B cell (primary cell): ENCODE data around the gene COBLL1. TPM values are rescaled to one million over a fixed set of nuclear protein-coding genes. Genes with fewer than 3 reads are reported as not detected.

Experiments used
- ATAC-seq: fragments of 200-7000 bp; cut with Tn5 transposase; one replicate; pipeline ENCODE4 v1.10.0; 2021; ENCODE audit warnings: low read depth, mild to moderate bottlenecking, moderate number of reproducible peaks, moderate library complexity
- CTCF ChIA-PET: fragments of 350-600 bp; sonication (Branson Sonifier 250); formaldehyde crosslinking; loops from one replicate; lab custom pipeline; 2021; ENCODE audit warnings: antibody characterized with exemption, inconsistent platforms; lab: Charles Lee
- POLR2A ChIA-PET: fragments of 350-600 bp; sonication (Branson Sonifier 250); formaldehyde crosslinking; loops from one replicate; lab custom pipeline; 2021; ENCODE audit warnings: antibody characterized with exemption; lab: Charles Lee
- DNase-seq: peaks from one replicate; pipeline ENCODE4 v3.0.0; 2013
- H2AFZ ChIP-seq: 2 replicates; pipeline ENCODE4 v1.6.1; 2012; ENCODE audit warnings: mild to moderate bottlenecking, low read depth, low read length; ENCODE audit not compliant: insufficient read depth, poor library complexity, severe bottlenecking
- H3K27ac ChIP-seq, 2 donors: 1 replicate in 1 of 2; 2 replicates in 1 of 2; pipeline ENCODE4 v1.5.1; 2012 to 2013; ENCODE audit warnings: low read length in 2 of 2, mild to moderate bottlenecking in 2 of 2, moderate library complexity in 1 of 2
- H3K27me3 ChIP-seq, 4 experiments: fragments of 200-600 bp in 1 of 4; sonication (generic) in 1 of 4; replicated peaks in 1 of 4; 1 replicate in 2 of 4; 2 replicates in 2 of 4; pipeline versions ENCODE4 v1.6.1 to v1.7.0; 2013 to 2016; ENCODE audit warnings: low read length in 3 of 4, mild to moderate bottlenecking in 2 of 4, mixed read lengths in 1 of 4, moderate library complexity in 1 of 4; ENCODE audit not compliant: insufficient read depth in 4 of 4, control insufficient read depth in 3 of 4; ENCODE audit errors: control extremely low read depth in 1 of 4
- H3K36me3 ChIP-seq, 2 experiments: replicated peaks in 1 of 2; 1 replicate in 1 of 2; 2 replicates in 1 of 2; pipeline versions ENCODE4 v1.6.1 to v1.7.1; 2013; ENCODE audit warnings: low read length in 1 of 2; ENCODE audit not compliant: insufficient read depth in 2 of 2, control insufficient read depth in 1 of 2; ENCODE audit errors: control extremely low read depth in 1 of 2, extremely low read depth in 1 of 2
- H3K4me1 ChIP-seq, 2 donors: fragments of 200-600 bp in 1 of 2; sonication (generic) in 1 of 2; 1 replicate in 1 of 2; 2 replicates in 1 of 2; pipeline versions ENCODE4 v1.5.1 to v1.6.1; 2013 to 2017; ENCODE audit warnings: low read length in 2 of 2; ENCODE audit not compliant: control insufficient read depth in 2 of 2, insufficient read depth in 2 of 2
- H3K4me2 ChIP-seq: replicated peaks from 2 replicates; pipeline ENCODE3; 2012; ENCODE audit warnings: mild to moderate bottlenecking, low read depth, low read length; ENCODE audit not compliant: poor library complexity, severe bottlenecking
- H3K4me3 ChIP-seq, 5 experiments: fragments of 200-600 bp in 1 of 5; sonication (generic) in 1 of 5; 1 replicate in 3 of 5; 2 replicates in 2 of 5; pipeline versions ENCODE4 v1.5.1 to v1.7.0; 2011 to 2016; ENCODE audit warnings: low read length in 4 of 5, mild to moderate bottlenecking in 4 of 5, low read depth in 2 of 5, control low read depth in 1 of 5, moderate library complexity in 1 of 5; ENCODE audit not compliant: insufficient read depth in 1 of 5; ENCODE audit errors: control extremely low read depth in 1 of 5, extremely low read depth in 1 of 5
- H3K79me2 ChIP-seq: fragments of 200-600 bp; sonication (generic); one replicate; pipeline ENCODE4 v1.6.0; 2016; ENCODE audit warnings: low read length; ENCODE audit not compliant: control insufficient read depth, insufficient read depth
- H3K9ac ChIP-seq: fragments of 200-600 bp; sonication (generic); 2 replicates; pipeline ENCODE4 v1.6.1; 2017; ENCODE audit warnings: mild to moderate bottlenecking, low read length, moderate library complexity
- H3K9me3 ChIP-seq, 3 donors: one replicate each; pipeline versions ENCODE4 v1.6.1 to v1.7.1; 2013; ENCODE audit warnings: low read length in 2 of 3; ENCODE audit not compliant: control insufficient read depth in 2 of 3, insufficient read depth in 1 of 3; ENCODE audit errors: control extremely low read depth in 1 of 3
- H4K20me1 ChIP-seq: 2 replicates; pipeline ENCODE4 v1.6.0; 2012; ENCODE audit warnings: mild to moderate bottlenecking, low read length; ENCODE audit not compliant: insufficient read depth, control insufficient read depth, poor library complexity, severe bottlenecking
- H3K27ac Mint-ChIP-seq: one replicate; pipeline ENCODE4 v1.8.0; 2021; ENCODE audit warnings: mixed read lengths
- H3K27me3 Mint-ChIP-seq: one replicate; pipeline ENCODE4 v1.8.0; 2021; ENCODE audit warnings: mixed read lengths
- H3K4me1 Mint-ChIP-seq: one replicate; pipeline ENCODE4 v1.8.0; 2021; ENCODE audit warnings: mixed read lengths
- H3K4me3 Mint-ChIP-seq: one replicate; pipeline ENCODE4 v1.8.0; 2021; ENCODE audit warnings: mixed read lengths
- H3K9me3 Mint-ChIP-seq: one replicate; pipeline ENCODE4 v1.8.0; 2022; ENCODE audit warnings: mixed read lengths; ENCODE audit not compliant: insufficient read depth
- EZH2 ChIP-seq: IDR thresholded peaks from 2 replicates; pipeline ENCODE4 v1.6.1; 2012; ENCODE audit warnings: borderline replicate concordance, low read depth, mild to moderate bottlenecking, moderate library complexity, low read length; ENCODE audit not compliant: insufficient read depth, poor library complexity, severe bottlenecking
- WGBS: methylation state at CpG from one replicate; pipeline ENCODE4 v1.1.5; 2013; ENCODE audit warnings: missing lambda C conversion rate; ENCODE audit not compliant: insufficient coverage; 5-methylcytosine and 5-hydroxymethylcytosine counted together
- intact Hi-C: fragments of 100-400 bp; cut with micrococcal nuclease; formaldehyde crosslinking; loops from one replicate; pipeline ENCODE4 v1.10.0; 2022
- polyA plus RNA-seq: library from polyadenylated mRNA; depleted of rRNA; stranded (reverse); fragments of >200 nt; gene quantifications from 2 replicates; pipeline ENCODE4 v1.2.3, GENCODE V29; 2012
- total RNA-seq, 2 donors: library from RNA; stranded (reverse); fragments of 120-200 nt in 1 of 2; gene quantifications; 1 replicate in 1 of 2; 2 replicates in 1 of 2; pipeline versions ENCODE4 v1.2.3 to v1.2.4, GENCODE V29; 2013 to 2022
- TF ChIP-seq, protein P1 (sequence below): fragments of 200-600 bp; IDR thresholded peaks from one replicate; pipeline ENCODE4 v1.8.0; 2022; ENCODE audit warnings: antibody characterized with exemption, mild to moderate bottlenecking

Gene COBLL1
- total and polyA plus RNA-seq, 2 donors (not counting 1 experiment from before 2014, with no cell fraction given): 45.1 to 234 TPM

DNA sequence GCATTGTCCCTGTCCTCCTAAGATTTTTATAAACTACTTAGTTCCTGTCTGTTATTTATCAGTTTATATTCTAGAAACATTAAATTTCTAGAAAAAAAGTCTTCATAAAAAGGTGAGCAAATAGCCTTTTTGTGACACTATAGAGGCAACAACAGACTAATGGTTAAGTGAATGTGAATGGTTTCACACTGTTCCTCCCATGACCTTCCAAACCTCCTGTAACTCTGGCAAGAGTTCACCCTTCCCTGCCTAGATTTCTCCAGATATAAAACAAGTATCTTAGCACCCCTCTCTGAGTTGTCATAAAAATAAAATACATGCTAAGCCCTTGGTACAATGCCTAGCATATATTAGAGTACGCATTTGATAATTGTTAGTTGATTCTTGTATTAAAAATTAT, 29.2 kb downstream of the COBLL1 start:
- H3K27ac Mint-ChIP-seq: no peak overlapping the region
- peaks cover 20% of the 10 kb centered on the region for H3K4me1 Mint-ChIP-seq

DNA sequence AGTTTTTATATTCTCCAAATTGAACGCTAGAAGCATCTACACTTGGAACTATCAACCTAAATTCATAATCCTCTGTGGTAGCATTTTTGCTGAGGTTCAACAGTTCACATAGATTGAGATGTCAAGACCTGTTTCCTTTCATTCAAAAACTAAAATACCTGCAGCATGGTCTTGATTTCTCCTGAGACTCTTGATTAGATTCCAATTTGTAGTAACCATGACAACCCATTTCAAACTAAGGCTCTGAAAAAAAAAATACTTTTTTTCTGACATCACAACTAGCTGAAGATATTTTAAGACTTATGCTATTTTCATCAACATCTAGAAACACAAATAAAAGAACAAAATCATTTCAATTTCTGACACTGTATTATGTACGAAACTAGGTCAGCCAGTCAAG, 29.8 kb downstream of the COBLL1 start:
- WGBS: no CpG with 5 or more reads among the region's 2 CpGs
- H3K4me1 Mint-ChIP-seq: peaks cover 20% of the 10 kb centered on the region
- H3K79me2 ChIP-seq: peaks cover 80% of the 10 kb centered on the region
- no peak overlapping the region for H3K27ac ChIP-seq
- CTCF ChIA-PET: no interaction called here
- no peak overlapping the region for H3K9ac ChIP-seq
- H3K4me2 ChIP-seq: no peak overlapping the region
- DNase-seq (no peak), ATAC-seq (no peak)
- no peak overlapping the region for H3K4me3 ChIP-seq
- H3K4me3 Mint-ChIP-seq: no peak overlapping the region
- peaks cover 8 to 14% of the 10 kb centered on the region in 2 donors for H3K4me1 ChIP-seq
- H3K27ac Mint-ChIP-seq: no peak overlapping the region
- H3K27me3 ChIP-seq: no peaks in the 10 kb centered on the region
- H3K36me3 ChIP-seq: no peaks in the 10 kb centered on the region
- intact Hi-C loops: loop anchor here (2.0 to 5.0 kb wide), 2 partner anchors 17 to 40 kb away; no protein-coding TSS in a partner anchor
- H3K9me3 Mint-ChIP-seq: no peaks in the 10 kb centered on the region
- no peaks in the 10 kb centered on the region for H3K9me3 ChIP-seq
- POLR2A ChIA-PET: interaction anchor here (0.6 kb wide), 1 partner anchor 13 kb away, joined by 6 read pairs; no protein-coding TSS in a partner anchor
- H4K20me1 ChIP-seq: peaks cover 10% of the 10 kb centered on the region
- H2AFZ ChIP-seq: no peak overlapping the region
- no peak for TF ChIP-seq EZH2
- TF ChIP-seq, protein P1, sequence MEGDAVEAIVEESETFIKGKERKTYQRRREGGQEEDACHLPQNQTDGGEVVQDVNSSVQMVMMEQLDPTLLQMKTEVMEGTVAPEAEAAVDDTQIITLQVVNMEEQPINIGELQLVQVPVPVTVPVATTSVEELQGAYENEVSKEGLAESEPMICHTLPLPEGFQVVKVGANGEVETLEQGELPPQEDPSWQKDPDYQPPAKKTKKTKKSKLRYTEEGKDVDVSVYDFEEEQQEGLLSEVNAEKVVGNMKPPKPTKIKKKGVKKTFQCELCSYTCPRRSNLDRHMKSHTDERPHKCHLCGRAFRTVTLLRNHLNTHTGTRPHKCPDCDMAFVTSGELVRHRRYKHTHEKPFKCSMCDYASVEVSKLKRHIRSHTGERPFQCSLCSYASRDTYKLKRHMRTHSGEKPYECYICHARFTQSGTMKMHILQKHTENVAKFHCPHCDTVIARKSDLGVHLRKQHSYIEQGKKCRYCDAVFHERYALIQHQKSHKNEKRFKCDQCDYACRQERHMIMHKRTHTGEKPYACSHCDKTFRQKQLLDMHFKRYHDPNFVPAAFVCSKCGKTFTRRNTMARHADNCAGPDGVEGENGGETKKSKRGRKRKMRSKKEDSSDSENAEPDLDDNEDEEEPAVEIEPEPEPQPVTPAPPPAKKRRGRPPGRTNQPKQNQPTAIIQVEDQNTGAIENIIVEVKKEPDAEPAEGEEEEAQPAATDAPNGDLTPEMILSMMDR: no peak
- H3K27me3 Mint-ChIP-seq: no peaks in the 10 kb centered on the region

More for the DNA sequence above, 29.2 kb downstream of the COBLL1 start:
- Histone ChIP-seq H3K27ac (no peak overlapping the region), H4K20me1 (peaks cover 12% of the 10 kb centered on the region), H3K9me3 (no peaks in the 10 kb centered on the region), H3K4me2 (no peak overlapping the region), H2AFZ (no peak overlapping the region), H3K79me2 (peaks cover 78% of the 10 kb centered on the region), H3K4me1 (peaks cover 11 to 17% of the 10 kb centered on the region in 2 donors), H3K27me3 (no peaks in the 10 kb centered on the region), H3K9ac (no peak overlapping the region), H3K4me3 (no peak overlapping the region), H3K36me3 (no peaks in the 10 kb centered on the region)
- TF ChIP-seq EZH2: no peak
- TF ChIP-seq, protein P1: no peak
- DNase-seq (no peak), ATAC-seq (no peak)
- intact Hi-C loops: loop anchor here (2.0 to 5.0 kb wide), 2 partner anchors 18 to 40 kb away; no protein-coding TSS in a partner anchor
- Mint-ChIP-seq H3K27me3 (no peaks in the 10 kb centered on the region), H3K9me3 (no peaks in the 10 kb centered on the region), H3K4me3 (no peak overlapping the region)
- WGBS: no CpG with 5 or more reads among the region's 1 CpG
- CTCF ChIA-PET: no interaction called here
- POLR2A ChIA-PET: interaction anchor here (0.6 kb wide), 1 partner anchor 13 kb away, joined by 6 read pairs; no protein-coding TSS in a partner anchor
